NCI-H460 (cell line): ENCODE data around the gene SLC10A7. TPM values are rescaled to one million over a fixed set of nuclear protein-coding genes. Genes with fewer than 3 reads are reported as not detected.
"Not testable (repeated sequence)": the region's sequence is repeated elsewhere in the genome, so short reads cannot be mapped to it uniquely, and the experiment has no call there.

Experiments
- DNase-seq: peaks from one replicate; pipeline ENCODE4 v3.0.0-alpha.2; 2016; ENCODE audit warnings: low read depth; ENCODE audit errors: extremely low read depth
- total RNA-seq: library from RNA; depleted of rRNA; stranded (reverse); fragments of >200 nt; shearing (Covaris generic); gene quantifications from 2 replicates; pipeline ENCODE4 v1.2.3, GENCODE V29; 2014

Gene SLC10A7
- total RNA-seq, 1 experiment from 2014 or later, result 10.0 TPM

DNA sequence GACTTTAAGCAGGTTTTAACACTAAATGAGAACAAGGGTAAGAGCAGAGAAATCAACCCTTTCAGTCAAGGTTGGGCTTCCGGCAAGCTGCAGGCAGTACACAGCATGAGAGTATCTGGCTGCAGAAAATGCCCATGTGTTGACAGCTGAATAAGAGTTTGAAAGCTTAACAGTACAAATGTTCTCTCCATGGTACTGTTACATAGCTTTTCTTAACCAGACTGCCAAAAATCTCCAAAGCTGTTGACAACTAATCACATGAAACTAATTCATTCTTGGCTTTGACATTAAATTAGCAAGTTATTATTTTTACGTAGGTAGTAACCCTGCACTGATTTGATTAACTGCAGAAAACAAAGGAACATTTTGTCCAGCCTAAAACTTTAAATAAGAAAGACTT, 153.5 kb downstream of the SLC10A7 start:
- DNase-seq, result no peak

DNA sequence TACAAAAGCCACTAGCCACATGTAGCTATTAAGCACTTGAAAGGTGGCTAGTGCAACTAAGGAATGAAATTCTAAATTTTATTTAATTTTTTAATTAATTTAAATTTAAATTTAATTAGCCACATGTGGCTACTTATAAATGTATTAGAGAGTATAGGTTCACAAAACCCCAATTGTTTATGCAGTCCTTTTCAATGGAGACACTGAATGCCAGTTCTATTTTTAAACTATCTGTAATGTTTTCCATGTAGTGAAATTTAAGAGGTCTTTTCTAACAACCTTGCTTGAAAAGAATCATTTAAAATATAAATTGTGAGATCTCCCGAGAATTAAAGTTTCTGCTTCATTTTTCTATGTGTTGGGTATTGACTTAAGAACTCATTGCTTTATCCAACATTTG, 154.4 kb downstream of the SLC10A7 start:
- DNase-seq, result no peak

DNA sequence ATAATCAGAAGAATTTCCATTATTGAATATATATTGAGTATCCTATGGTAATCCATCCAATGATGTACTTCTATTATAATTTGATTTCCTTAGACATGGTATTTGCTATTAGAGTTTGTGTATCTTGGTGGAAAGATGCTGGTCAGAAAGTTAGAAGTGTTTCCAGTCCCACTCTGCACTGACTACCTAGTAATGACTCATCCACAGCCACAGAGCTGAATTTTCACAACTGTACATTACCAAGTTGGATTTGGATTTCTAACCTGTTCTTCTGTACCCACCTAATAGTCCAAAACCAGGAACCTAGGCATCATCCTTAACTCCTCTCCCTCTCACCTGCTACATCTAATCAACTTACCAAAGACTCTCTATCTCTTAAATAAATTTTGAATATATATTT, 162.0 kb downstream of the SLC10A7 start:
- DNase-seq, result no peak

DNA sequence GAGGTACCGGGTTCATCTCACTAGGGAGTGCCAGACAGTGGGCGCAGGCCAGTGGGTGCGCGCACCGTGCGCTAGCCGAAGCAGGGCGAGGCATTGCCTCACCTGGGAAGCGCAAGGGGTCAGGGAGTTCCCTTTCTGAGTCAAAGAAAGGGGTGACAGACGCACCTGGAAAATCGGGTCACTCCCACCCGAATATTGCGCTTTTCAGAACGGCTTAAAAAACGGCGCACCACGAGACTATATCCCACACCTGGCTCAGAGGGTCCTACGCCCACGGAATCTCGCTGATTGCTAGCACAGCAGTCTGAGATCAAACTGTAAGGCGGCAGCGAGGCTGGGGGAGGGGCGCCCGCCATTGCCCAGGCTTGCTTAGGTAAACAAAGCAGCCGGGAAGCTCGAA, 171.6 kb downstream of the SLC10A7 start:
- not testable (repeated sequence) for DNase-seq

DNA sequence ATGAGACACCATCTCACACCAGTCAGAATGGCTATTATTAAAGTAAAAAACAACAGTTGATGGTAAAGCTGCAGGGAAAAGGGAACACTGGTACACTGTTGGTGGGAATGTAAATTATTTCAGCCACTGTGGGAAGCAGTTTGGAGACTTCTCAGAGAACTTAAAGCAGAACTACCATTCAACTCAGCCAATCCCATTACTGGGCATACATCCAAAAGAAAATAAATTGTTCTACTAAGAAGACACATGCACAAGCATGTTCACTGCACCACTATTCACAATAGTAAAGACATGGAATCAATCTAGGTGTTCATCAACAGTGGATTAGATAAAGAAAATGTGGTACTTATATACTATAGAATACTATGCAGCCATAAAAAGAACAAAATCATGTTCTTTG, 172.4 kb downstream of the SLC10A7 start:
- DNase-seq, result no peak

DNA sequence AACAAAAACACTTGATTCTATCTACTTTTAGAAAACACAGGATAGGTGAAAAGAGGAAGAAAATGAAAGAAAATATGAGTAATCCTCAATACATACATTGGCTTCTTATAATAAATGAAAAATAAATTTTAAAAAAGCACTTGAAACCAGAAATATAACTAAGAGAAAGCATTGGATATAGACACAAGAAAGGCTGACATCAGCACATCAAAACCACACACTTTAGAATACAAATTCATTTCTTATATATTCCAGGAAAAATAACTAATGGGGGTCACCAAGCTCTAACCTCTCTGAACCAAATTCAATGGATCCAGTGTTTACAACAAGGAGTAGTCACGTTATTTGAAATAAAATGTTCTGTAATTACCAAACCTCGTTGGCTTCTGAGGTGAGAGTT, 173.9 kb downstream of the SLC10A7 start:
- no peak for DNase-seq

DNA sequence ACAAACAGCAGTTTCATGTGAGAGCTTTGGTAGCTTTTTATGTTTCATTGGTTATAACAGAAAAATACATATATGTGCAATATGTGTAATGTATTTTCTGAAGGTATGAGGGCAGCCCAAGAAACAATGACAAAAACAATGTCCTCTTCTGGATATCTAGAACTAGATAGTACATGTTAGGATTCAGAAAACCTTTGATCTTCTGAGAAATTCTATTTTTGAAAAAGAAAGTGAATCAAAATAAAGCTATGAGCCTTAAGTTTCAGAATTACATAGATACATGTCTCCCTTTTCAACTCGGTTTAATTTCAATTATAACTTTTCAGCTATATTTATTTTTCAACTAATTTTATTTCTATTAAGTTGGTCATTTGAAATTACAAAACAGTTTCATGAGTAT, 175.5 kb downstream of the SLC10A7 start:
- no peak for DNase-seq

DNA sequence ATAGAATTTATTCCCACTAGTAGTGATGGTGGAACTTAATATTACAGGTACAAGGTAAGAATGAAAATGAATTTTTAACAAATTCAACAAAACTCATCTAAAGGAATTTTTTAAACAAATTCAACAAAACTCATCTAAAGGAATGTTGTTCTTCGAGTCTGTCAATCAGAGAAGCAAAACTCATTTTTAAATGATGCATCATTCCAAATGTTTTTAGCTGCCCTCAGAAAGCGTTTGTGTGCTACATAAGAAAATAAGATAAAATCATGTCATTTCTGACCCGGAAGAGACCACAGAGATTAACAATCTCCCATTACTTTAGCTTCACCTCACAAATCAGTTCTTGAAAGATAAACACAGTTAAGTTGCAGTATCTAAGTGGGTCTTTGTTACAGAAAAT, 178.0 kb downstream of the SLC10A7 start:
- DNase-seq, result no peak

DNA sequence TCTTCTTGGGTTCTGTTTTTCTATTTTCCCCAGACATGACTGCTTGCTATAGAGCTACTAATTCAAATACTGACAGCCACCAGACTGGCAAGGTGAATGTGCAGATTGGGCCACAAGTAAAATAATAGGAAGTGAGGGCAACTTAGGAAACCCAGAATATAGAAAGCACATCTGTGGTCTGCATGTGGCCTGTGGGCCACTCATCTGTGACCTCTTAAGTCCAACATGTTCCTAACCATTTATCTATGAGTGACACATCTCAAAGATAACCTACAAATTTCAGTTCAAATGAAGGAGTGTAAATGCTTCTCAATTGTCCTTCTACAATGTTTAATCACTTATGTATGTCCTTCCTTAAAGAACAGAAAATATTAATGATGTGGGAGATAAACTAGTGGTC, 178.5 kb downstream of the SLC10A7 start:
- DNase-seq, result no peak

DNA sequence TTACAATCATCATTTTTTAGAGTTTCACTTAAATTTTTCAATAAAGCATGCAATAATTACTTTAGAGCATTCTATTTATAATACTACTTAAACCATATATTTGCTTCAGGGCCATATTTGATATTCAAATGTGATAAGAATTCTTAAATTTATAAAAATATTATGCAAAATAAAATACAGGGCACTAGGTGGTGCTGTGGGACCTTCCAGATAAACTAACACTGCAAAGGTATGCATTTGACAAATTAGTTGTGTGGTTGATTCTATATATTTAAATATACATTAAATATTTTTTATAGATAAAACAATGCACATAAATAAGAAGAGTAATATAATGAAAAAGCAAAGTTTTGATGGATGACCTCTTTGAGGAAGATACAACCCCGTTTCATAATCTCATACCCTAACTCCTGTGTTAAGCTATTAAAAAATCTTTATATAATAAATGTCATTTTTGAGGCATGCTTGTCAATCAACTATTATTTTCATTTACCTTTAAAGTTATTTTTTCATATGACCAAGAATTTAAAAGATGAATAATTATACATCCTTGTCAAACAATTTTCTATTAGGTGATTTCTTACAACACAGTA, 179.0 kb downstream of the SLC10A7 start:
- DNase-seq, result no peak

DNA sequence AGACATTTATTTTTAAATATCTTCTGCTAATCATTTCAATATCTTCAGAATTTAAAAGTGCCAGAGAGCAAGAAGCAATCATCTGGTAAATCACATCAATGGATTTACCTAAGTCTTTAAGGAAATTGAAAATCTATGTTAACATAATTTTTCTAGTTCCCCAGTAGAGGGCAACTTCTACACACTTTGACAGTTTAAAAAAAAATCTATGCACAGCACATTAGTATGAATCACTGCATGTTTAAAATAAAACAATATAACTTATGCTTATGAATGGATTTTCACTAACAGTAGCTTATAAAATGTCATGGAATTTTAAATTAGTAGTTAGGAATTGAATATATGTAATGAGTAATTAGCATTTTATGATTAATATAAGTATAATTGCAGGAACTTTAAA, 180.9 kb downstream of the SLC10A7 start:
- DNase-seq, result no peak

DNA sequence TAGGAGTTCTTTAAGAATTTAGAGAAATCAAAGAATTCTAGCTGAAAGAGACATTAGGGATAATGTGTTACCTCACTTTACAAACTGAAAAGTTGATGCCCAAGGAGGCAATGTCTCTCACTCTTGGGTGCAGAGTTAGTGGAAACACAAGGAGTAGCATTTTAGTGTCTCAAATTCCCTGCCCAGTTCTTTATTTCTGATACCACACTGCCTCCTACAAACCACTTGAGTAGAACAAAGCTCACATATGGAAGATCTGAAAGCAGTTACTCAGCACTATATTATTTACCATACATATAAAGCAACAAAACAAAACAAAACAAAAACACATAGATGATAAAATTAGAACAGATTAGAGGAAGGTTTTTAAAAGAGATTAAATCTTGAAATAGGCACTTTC, 183.2 kb downstream of the SLC10A7 start:
- no peak for DNase-seq

DNA sequence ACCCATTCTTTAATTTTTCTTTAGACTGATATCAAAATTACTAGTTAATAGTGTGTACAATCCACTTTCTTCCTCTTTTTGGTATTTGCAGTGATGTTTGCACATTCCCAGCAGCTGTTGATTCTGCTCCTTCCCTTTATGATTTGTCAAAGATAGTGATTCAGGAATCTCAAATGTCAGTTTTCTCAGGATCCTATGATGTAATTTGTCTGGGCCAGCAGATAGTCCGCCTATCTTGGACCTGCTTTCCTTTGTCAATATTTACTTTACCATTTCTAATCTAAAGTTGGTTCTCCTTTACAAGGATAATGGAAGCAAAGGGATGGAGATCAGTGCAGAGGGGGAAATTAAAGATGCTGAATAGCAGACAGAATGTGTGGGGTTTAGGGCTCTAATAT, 185.3 kb downstream of the SLC10A7 start:
- no peak for DNase-seq

DNA sequence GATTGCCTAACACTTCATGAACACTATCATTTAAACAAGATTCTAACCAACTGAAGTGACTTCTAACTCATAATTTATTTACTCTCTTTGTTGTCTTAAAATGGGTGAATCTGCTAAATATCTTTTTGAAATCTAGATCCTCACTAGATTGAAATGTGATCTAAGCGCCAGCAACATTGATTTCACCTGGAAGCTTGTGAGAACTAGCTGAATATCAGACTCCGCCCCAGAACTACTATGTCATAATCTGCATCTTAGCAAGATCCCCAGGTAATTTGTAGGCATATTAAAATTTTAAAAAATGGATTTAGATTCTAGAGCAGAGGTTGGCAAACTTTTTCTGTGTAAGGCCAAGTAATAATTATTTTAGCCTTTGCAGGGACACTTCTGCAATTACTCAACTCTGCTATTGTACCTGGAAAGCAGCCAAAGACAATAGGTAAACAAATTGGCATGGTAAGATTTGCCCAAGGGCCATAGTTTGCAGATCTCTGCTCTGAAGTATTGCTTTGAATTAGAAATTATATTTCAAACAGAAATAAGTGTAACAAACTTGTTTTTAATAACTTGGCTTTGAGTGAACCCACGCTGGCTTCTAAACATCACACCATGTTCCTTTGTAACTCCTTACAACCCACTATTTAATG, 185.9 kb downstream of the SLC10A7 start:
- DNase-seq, result no peak

DNA sequence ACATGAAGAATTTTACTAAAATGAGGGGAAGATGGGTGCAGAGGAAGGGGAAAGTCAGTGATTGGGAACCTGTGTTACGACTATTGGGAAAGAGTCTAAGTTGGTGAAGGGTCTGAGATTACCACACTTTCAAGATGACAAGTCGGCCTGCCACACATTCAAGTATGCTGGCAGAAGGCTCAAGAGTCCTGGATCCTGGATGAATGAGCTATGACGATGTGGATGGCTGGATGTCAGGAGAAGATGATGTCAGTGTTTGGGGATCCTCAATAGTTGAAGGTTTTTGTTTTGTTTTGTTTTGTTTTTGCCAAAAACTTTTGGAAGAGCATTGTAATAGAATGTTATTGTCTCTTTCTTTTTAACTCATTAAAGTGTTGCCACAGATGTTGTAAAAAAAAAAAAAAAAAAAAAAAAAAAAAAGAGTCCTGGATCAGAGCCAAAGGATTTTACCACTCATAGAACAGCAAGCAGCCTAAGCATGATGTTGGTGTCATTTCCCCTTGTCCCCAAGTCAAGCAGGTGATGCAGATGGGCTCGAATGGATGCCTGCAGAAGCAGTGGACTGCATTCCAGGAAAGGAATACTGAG, 186.8 kb downstream of the SLC10A7 start:
- no peak for DNase-seq

DNA sequence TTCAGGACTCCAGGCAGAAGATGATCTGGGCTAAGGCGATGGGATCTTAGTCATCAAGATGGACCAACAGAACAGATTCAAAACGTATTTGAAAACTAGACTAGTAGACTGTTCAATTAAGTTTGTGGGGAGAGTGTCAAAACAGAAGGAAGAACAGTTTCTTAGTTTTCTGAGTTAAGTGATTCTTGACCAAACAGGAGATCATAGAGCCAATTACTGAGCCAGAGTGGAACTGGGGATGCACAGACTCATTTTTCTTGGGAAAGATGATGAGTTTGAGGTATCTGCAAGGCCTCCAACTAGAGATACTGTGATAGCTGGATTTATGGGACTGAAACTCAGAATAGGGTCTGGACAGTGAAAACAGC, 187.9 kb downstream of the SLC10A7 start:
- no peak for DNase-seq

DNA sequence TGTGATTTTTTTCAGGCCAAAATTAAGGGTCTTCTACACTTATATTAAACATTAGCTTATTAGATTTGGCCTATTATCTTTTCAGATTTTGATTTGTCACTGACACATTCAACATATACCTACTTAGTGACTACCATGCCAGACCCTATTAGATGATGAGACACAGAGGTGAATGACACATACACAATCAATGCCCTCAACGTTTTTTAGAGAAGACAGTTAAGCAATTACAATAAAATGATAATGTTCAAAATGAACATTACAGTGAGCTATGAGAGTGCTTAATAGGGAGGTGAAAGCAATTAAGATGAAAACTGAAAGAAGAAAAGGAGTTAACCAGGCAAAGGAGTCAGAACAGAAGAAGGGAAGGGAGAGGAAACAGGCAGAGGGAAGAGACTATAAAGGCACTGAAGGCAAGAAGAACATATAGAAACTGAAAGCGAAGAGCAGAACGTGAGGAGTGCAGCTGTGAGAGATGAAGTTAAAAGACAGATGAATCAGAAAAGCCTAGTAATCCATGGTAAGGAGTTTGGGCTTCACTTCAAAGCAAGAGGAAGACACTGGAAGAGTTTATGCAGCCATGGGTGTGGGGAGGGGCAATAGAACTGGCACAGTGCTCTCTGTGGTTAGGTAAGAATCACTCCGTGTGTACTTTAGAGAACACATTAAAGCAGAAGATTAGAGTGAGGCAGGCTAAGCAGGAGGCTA, 188.4 kb downstream of the SLC10A7 start:
- DNase-seq, result no peak

DNA sequence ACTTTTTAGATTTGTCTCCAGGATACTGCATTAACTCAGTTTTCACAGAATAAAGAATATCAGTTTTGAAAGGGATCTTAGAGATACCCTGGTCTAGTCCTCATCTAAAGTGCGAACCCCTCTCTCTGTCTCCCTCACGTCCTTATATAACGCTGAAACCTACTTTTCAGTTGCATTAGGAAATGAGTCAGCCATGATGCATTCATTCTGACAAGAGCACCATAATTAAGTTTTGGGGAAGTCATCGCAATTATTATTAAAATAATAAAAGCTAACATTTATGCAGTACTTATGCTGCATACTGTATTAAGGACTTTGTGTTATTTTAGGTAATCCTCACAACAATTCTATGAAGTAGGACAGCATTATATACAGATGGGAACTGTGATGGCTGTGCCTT, 191.3 kb downstream of the SLC10A7 start:
- no peak for DNase-seq

DNA sequence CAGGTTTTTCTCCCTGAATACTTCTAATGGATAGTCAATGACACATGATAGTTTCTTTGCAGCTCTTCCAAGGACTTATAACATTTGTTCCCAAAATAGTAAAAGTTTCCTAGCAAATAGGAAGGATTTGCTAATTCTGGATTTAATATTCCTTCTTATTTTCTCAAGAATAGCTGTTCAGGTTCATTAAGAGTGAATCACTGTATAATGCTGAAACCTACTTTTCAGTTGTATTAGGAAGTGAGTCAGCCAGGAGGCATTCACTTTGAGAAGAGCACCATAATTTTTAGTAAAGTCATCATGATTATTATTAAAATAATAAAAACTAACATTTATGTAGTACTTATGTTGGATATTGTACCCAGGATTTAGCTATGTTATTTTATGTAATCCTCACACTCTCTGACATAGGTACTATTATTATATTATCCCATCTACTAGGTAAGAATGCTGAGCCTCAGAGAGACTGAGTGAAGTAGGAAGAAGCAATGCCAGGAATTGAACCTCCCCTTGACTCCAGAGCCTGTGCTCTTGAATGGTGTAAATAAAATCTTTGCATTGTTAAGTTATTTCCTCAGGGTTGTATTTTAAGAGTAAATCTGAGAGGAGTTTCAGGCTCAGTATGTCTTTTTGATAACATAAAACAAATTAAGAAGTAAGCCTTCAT, 192.6 kb downstream of the SLC10A7 start:
- DNase-seq, result no peak

DNA sequence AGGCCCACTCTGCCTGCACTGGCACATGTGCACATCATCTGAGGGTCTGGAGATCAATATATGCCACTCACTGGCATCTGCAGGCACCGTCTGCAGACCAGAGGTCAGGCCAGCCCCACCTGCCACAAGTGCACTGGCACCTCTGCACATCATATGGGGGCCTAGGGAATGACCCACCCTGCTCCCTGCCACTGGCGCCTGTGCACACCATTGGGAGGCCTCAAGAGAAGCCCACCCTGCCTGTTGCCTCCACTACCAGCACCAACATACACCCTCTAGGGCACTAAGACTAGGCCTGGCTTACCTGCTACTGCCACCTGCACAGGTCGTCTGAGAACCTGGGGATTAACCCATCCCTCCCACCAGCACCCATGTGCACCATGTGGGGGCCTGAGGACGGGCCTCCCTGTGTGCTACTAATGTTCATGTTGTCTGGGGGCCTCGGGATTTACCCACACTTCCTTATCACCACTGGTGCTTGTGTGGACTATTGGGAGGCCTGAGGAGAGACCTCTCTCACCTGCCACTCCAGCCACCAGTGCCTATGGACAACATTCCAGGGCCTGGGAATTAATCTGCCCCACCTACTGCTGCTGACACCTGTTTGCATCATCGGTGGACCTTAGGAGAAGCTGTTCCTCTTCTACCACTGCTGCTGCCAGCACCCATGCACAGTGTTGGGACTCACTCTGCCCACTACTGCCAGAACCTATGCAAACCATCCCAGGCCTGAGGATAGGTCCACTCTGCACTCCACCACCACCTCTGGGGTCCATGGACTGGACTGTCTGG, 193.7 kb downstream of the SLC10A7 start:
- no peak for DNase-seq

DNA sequence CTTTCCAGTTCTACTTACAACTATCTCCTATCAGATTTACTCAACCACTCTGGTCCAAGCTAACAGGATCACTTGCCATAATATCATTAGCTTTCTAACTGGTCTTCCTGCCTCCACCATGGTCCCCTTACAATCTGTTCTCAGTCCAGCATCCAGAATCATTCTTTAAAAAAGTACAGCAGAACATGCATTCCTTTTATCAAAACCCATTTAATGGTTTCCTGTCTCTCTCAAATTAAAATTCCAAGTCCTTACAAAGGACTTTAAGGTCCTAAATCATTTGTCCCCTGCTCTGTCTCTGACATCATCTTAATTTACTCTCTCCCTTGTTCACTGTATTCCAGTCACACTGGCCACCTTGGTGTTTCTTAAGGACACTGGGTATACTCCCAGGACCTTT, 202.8 kb downstream of the SLC10A7 start:
- DNase-seq, result no peak
